Measurements from ENCODE around the gene CDA. TPM values are rescaled to one million over a fixed set of nuclear protein-coding genes. Genes with fewer than 3 reads are reported as not detected.
A peak's percentile ranks its signal among the peaks of the same experiment; 100 is the strongest.

The CDA gene
- total RNA-seq, 4 donors from 2014 or later: 2.3 to 12.2 (median 5.0) TPM

- H3K4me3 ChIP-seq: no peak overlapping the region
- H3K27me3 ChIP-seq: no peaks in the 10 kb centered on the region
- no peaks in the 10 kb centered on the region for H3K36me3 ChIP-seq
- intact Hi-C loops (cut with DNase I; ENCODE audit: low total_unique reads): no loop called here
- no peak for TF ChIP-seq POLR2A (IDR thresholded peaks at IDR 0.05)
- TF ChIP-seq, protein P1, sequence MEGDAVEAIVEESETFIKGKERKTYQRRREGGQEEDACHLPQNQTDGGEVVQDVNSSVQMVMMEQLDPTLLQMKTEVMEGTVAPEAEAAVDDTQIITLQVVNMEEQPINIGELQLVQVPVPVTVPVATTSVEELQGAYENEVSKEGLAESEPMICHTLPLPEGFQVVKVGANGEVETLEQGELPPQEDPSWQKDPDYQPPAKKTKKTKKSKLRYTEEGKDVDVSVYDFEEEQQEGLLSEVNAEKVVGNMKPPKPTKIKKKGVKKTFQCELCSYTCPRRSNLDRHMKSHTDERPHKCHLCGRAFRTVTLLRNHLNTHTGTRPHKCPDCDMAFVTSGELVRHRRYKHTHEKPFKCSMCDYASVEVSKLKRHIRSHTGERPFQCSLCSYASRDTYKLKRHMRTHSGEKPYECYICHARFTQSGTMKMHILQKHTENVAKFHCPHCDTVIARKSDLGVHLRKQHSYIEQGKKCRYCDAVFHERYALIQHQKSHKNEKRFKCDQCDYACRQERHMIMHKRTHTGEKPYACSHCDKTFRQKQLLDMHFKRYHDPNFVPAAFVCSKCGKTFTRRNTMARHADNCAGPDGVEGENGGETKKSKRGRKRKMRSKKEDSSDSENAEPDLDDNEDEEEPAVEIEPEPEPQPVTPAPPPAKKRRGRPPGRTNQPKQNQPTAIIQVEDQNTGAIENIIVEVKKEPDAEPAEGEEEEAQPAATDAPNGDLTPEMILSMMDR (IDR thresholded peaks at IDR 0.05): no peak
- H3K27ac ChIP-seq: no peak overlapping the region
- no peaks in the 10 kb centered on the region for H3K9me3 ChIP-seq
- DNase-seq: no peak
- H3K4me1 ChIP-seq: peaks cover 0 to 12% of the 10 kb centered on the region in 2 donors
Measured at GRCh38 chr1:20658166-20658915, 69.4 kb downstream of the CDA start.

DNA sequence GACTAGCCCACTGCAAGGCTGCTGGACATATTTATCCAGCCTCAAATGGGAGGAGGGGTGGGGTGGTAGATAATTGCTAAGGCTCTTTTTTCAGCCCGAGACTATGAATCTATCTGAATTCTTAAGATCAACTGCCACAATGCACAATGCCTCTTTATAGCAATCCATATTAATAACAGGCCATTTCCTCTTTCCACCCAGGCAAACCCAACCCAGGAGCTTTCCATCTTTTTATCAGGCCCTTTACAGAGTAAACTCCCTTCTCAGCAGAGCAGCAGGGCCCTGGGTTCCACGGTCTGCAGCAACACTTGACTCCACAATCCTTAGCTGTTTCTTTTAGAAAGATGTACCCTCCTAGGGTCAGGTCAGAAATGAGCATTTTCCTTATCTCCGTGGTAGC, 71.5 kb downstream of the CDA start:
- H3K27ac ChIP-seq: peak overlapping the region; percentile 38 to 67
- H3K4me3 ChIP-seq: peak overlapping the region; percentile 72 to 76
- H3K27me3 ChIP-seq: no peaks in the 10 kb centered on the region
- H3K36me3 ChIP-seq: no peaks in the 10 kb centered on the region
- H3K9me3 ChIP-seq: no peaks in the 10 kb centered on the region
- no peak for DNase-seq
- H3K4me1 ChIP-seq: peaks cover 0 to 12% of the 10 kb centered on the region in 2 donors
- TF ChIP-seq POLR2A (IDR thresholded peaks at IDR 0.05): no peak
- TF ChIP-seq, protein P1 (IDR thresholded peaks at IDR 0.05): no peak
- intact Hi-C loops (cut with DNase I; ENCODE audit: low total_unique reads): no loop called here

GRCh38 chr1:20660847-20661206, 71.9 kb downstream of the CDA start:
- TF ChIP-seq, protein P1 (IDR thresholded peaks at IDR 0.05): no peak
- no peak for TF ChIP-seq POLR2A (IDR thresholded peaks at IDR 0.05)
- H3K36me3 ChIP-seq: no peaks in the 10 kb centered on the region
- H3K9me3 ChIP-seq: no peaks in the 10 kb centered on the region
- peaks cover 0 to 12% of the 10 kb centered on the region in 2 donors for H3K4me1 ChIP-seq
- no peaks in the 10 kb centered on the region for H3K27me3 ChIP-seq
- peak overlapping the region; percentile 38 to 67 for H3K27ac ChIP-seq
- DNase-seq: no peak
- intact Hi-C loops (cut with DNase I; ENCODE audit: low total_unique reads): no loop called here
- peak overlapping the region; percentile 72 to 76 for H3K4me3 ChIP-seq

- Histone ChIP-seq H3K4me1 (peaks cover 0 to 12% of the 10 kb centered on the region in 2 donors), H3K36me3 (no peaks in the 10 kb centered on the region), H3K27ac (peak within 1 kb of the TSS; percentile 65 to 82), H3K27me3 (no peaks in the 10 kb centered on the region), H3K4me3 (peak within 1 kb of the TSS; percentile 72 to 76), H3K9me3 (no peaks in the 10 kb centered on the region)
- intact Hi-C loops (cut with DNase I; ENCODE audit: low total_unique reads): no loop called here
- TF ChIP-seq, protein P1 (IDR thresholded peaks at IDR 0.05): peak; percentile 54 to 66 (median 60)
- TF ChIP-seq POLR2A (IDR thresholded peaks at IDR 0.05): peak in 1 of 2 donors; percentile 27
- peak; percentile 94 to 95 for DNase-seq
Measured at GRCh38 chr1:20661207-20662109, 72.6 kb downstream of the CDA start, which contains the start of gene DDOST. Gene DDOST, minus strand, starts transcription at chr1:20661369. Its CDS starts 19 bp downstream, at chr1:20661350.
